Measurements from ENCODE around the gene ULBP1. TPM values are rescaled to one million over a fixed set of nuclear protein-coding genes. Genes with fewer than 3 reads are reported as not detected.
A peak's percentile ranks its signal among the peaks of the same experiment; 100 is the strongest.

The ULBP1 gene
- total and polyA plus RNA-seq, 11 donors = 0.10 to 0.52 (median 0.25) TPM

- Histone ChIP-seq H3K36me3 (no peaks in the 10 kb centered on the region), H3K27me3 (peaks cover 36 to 75% (median 68%) of the 10 kb centered on the region in 9 donors), H3K4me3 (peak overlapping the region; percentile 19 to 60 (median 47)), H3K4me1 (peaks cover 0 to 30% (median 16%) of the 10 kb centered on the region in 12 donors), H3K9me3 (no peaks in the 10 kb centered on the region), H3K27ac (no peak overlapping the region)
- ATAC-seq = no peak
- no peak for TF ChIP-seq POLR2A (IDR thresholded peaks at IDR 0.05)
- TF ChIP-seq CTCF (IDR thresholded peaks at IDR 0.05) = no peak
- peak in 1 of 5 donors; percentile 55 for DNase-seq
- intact Hi-C loops (cut with DNase I) = loop anchor here in 3 of 10 donors (10.0 kb wide), 3 partner anchors 396 to 876 kb away; no protein-coding TSS in a partner anchor
- WGBS, 4 donors = 2% methylated on average over 48 to 58 of the region's 58 CpGs
These were observed 25.0 kb upstream of the ULBP1 start for GRCh38 chr6:149938571-149939355.

- no peaks in the 10 kb centered on the region for H3K9me3 ChIP-seq
- ATAC-seq (no peak), DNase-seq (no peak)
- H3K27me3 ChIP-seq = peaks cover 35 to 75% (median 67%) of the 10 kb centered on the region in 9 donors
- H3K4me3 ChIP-seq = no peak overlapping the region
- 30 to 57% (median 41%) methylated on average over 5 of the region's 5 CpGs for WGBS, 4 donors
- intact Hi-C loops (cut with DNase I) = loop anchor here in 3 of 10 donors (10.0 kb wide), 3 partner anchors 395 to 875 kb away; no protein-coding TSS in a partner anchor
- H3K27ac ChIP-seq = no peak overlapping the region
- peaks cover 0 to 30% (median 16%) of the 10 kb centered on the region in 12 donors for H3K4me1 ChIP-seq
- no peaks in the 10 kb centered on the region for H3K36me3 ChIP-seq
- TF ChIP-seq CTCF (IDR thresholded peaks at IDR 0.05) (no peak), POLR2A (IDR thresholded peaks at IDR 0.05) (no peak)
These were observed 24.4 kb upstream of the ULBP1 start for GRCh38 chr6:149939356-149939648.

GRCh38 chr6:149939909-149940671 is 23.7 kb upstream of the ULBP1 start:
- Histone ChIP-seq H3K36me3 (no peaks in the 10 kb centered on the region), H3K4me1 (peaks cover 0 to 30% (median 16%) of the 10 kb centered on the region in 12 donors), H3K4me3 (no peak overlapping the region), H3K27ac (no peak overlapping the region), H3K27me3 (peaks cover 35 to 69% (median 59%) of the 10 kb centered on the region in 9 donors), H3K9me3 (no peaks in the 10 kb centered on the region)
- TF ChIP-seq CTCF (IDR thresholded peaks at IDR 0.05) (no peak), POLR2A (IDR thresholded peaks at IDR 0.05) (no peak)
- 22 to 35% (median 24%) methylated on average over 6 of the region's 6 CpGs for WGBS, 4 donors
- ATAC-seq = no peak
- intact Hi-C loops (cut with DNase I) = loop anchor here in 3 of 10 donors (10.0 kb wide), 3 partner anchors 395 to 875 kb away; no protein-coding TSS in a partner anchor
- DNase-seq = no peak

- Histone ChIP-seq H3K27me3 (peaks cover 35 to 64% (median 54%) of the 10 kb centered on the region in 9 donors), H3K27ac (no peak overlapping the region), H3K4me3 (no peak overlapping the region), H3K4me1 (peaks cover 0 to 30% (median 16%) of the 10 kb centered on the region in 12 donors), H3K9me3 (no peaks in the 10 kb centered on the region), H3K36me3 (no peaks in the 10 kb centered on the region)
- 36 to 47% (median 40%) methylated on average over 6 of the region's 6 CpGs for WGBS, 4 donors
- intact Hi-C loops (cut with DNase I) = no loop called here
- TF ChIP-seq CTCF (IDR thresholded peaks at IDR 0.05) = no peak
- no peak for TF ChIP-seq POLR2A (IDR thresholded peaks at IDR 0.05)
- DNase-seq = peak in 1 of 5 donors; percentile 30
- no peak for ATAC-seq
These were observed 23.1 kb upstream of the ULBP1 start for GRCh38 chr6:149940672-149940982.
